ENCODE data around the gene FGF14. TPM values are rescaled to one million over a fixed set of nuclear protein-coding genes. Genes with fewer than 3 reads are reported as not detected.

Gene FGF14
- total RNA-seq, 1 donor from 2014 or later, result 1.7 TPM

DNA sequence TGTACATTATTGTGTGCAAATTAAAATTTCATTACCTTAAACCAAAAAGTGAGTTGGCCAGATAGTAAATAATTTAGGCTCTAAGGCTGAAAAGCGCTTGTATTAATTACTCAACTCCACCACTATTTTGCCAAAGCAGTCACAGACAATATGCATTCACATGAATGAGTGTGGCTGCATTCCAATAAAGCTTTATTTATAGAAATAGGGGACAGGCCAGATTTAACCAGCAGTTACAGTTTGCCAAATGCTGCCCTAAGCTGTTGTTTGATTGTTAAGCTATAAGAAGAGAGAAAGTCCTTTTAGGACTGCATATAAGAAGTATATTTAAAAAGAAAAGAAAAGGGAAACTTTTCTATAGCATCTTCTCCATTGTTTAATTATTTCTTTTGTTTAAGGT lies 606.8 kb downstream of the FGF14 start:
- Mint-ChIP-seq H3K4me3 (no peak overlapping the region), H3K27me3 (ENCODE audit: low read depth) (peaks cover 13% of the 10 kb centered on the region), H3K9me3 (no peaks in the 10 kb centered on the region), H3K36me3 (ENCODE audit: low read depth) (no peaks in the 10 kb centered on the region), H3K4me1 (no peaks in the 10 kb centered on the region), H3K27ac (ENCODE audit: unreplicated experiment) (no peak overlapping the region)
- DNase-seq (ENCODE audit: low read depth, low spot score), result no peak
- TF ChIP-seq, protein P1, sequence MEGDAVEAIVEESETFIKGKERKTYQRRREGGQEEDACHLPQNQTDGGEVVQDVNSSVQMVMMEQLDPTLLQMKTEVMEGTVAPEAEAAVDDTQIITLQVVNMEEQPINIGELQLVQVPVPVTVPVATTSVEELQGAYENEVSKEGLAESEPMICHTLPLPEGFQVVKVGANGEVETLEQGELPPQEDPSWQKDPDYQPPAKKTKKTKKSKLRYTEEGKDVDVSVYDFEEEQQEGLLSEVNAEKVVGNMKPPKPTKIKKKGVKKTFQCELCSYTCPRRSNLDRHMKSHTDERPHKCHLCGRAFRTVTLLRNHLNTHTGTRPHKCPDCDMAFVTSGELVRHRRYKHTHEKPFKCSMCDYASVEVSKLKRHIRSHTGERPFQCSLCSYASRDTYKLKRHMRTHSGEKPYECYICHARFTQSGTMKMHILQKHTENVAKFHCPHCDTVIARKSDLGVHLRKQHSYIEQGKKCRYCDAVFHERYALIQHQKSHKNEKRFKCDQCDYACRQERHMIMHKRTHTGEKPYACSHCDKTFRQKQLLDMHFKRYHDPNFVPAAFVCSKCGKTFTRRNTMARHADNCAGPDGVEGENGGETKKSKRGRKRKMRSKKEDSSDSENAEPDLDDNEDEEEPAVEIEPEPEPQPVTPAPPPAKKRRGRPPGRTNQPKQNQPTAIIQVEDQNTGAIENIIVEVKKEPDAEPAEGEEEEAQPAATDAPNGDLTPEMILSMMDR (conservative IDR thresholded peaks at IDR 0.05), result no peak

DNA sequence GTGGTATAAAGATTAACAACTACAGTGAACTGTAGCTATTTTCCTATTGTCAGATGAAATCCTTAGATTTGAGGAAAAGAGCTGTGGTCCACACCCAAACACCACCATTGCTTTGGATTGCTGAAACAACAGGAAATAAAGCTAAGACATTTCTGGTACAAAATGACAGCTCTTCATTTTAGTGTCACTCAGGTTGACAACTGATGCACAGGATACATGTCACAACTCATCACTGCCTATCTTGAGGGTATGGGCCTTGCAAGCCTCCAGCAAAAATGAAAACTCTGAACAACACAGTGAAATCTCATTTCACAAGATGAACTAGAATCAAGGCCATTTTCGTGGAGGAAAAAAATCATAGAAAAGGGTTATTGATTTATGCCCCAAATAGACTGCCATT lies 609.7 kb downstream of the FGF14 start:
- no peaks in the 10 kb centered on the region for H3K4me1 Mint-ChIP-seq
- TF ChIP-seq, protein P1 (conservative IDR thresholded peaks at IDR 0.05), result no peak
- no peaks in the 10 kb centered on the region for H3K9me3 Mint-ChIP-seq
- H3K36me3 Mint-ChIP-seq (ENCODE audit: low read depth), result no peaks in the 10 kb centered on the region
- no peak overlapping the region for H3K4me3 Mint-ChIP-seq
- no peak overlapping the region for H3K27ac Mint-ChIP-seq (ENCODE audit: unreplicated experiment)
- peaks cover 25% of the 10 kb centered on the region for H3K27me3 Mint-ChIP-seq (ENCODE audit: low read depth)
- DNase-seq (ENCODE audit: low read depth, low spot score), result no peak

DNA sequence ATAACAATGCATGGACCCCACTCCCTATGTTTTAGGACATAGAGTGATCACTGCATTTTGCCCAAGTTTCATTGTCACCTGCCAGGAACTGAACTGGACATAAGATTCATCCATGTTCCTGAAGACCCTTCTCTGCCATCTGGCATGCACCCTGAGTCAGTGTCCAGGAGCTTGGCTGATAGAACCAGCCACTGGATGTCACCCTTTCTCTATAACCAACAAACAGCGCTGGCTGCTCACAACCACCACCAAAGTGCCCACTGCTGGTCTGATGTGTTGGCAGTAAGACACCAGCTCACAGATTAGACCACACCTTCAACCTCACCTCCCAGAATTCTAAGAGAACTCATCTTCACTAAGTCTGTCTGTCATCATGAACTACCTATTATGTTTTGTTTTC lies 616.0 kb downstream of the FGF14 start:
- no peak overlapping the region for H3K4me3 Mint-ChIP-seq
- no peak overlapping the region for H3K27ac Mint-ChIP-seq (ENCODE audit: unreplicated experiment)

DNA sequence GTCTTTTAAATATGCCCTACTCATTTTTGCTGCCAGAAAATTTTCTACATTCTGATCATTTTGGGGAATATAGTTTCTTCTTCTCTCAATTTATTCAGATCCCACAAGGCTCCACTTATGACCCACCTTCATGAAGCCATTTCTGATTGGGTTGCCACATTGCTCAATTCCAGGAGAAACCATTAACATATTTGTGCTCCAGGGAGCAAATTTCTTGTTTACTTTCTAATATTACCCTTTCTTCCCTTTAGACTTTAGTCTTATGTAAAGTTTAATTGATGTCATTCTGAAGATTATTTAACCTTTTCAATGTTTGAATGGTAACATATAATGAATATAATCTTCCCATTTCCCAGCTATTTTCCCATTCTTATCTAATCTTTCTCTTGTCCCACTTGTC lies 617.5 kb downstream of the FGF14 start:
- H3K4me3 Mint-ChIP-seq, result no peak overlapping the region
- no peaks in the 10 kb centered on the region for H3K4me1 Mint-ChIP-seq
- no peak overlapping the region for H3K27ac Mint-ChIP-seq (ENCODE audit: unreplicated experiment)
- peaks cover 76% of the 10 kb centered on the region for H3K27me3 Mint-ChIP-seq (ENCODE audit: low read depth)
- no peaks in the 10 kb centered on the region for H3K36me3 Mint-ChIP-seq (ENCODE audit: low read depth)
- TF ChIP-seq, protein P1 (conservative IDR thresholded peaks at IDR 0.05), result no peak
- no peak for DNase-seq (ENCODE audit: low read depth, low spot score)
- no peaks in the 10 kb centered on the region for H3K9me3 Mint-ChIP-seq

More for the DNA sequence above, 616.0 kb downstream of the FGF14 start:
- DNase-seq (ENCODE audit: low read depth, low spot score), result peak; percentile 2
- no peaks in the 10 kb centered on the region for H3K9me3 Mint-ChIP-seq
- peaks cover 73% of the 10 kb centered on the region for H3K27me3 Mint-ChIP-seq (ENCODE audit: low read depth)
- no peaks in the 10 kb centered on the region for H3K36me3 Mint-ChIP-seq (ENCODE audit: low read depth)
- H3K4me1 Mint-ChIP-seq, result no peaks in the 10 kb centered on the region
- TF ChIP-seq, protein P1 (conservative IDR thresholded peaks at IDR 0.05), result peak; percentile 47

DNA sequence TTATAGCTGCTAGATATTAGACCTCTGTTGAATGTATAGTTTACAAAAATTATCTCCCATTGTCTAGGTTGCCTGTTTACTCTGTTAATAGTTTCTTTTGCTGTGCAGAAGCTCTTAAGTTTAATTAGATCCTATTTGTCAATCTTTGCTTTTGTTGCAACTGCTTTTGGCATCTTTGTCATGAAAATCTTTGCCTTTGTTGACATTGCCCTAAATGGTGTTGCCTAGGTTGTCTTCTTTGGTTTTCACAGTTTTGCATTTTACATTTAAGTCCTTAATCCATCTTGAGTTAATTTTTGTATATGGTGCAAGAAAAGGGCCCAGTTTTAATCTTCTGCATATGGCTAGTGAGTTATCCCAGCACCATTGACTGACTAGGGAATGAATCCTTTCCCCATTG lies 618.3 kb downstream of the FGF14 start:
- H3K36me3 Mint-ChIP-seq (ENCODE audit: low read depth), result no peaks in the 10 kb centered on the region
- H3K27ac Mint-ChIP-seq (ENCODE audit: unreplicated experiment), result no peak overlapping the region
- no peaks in the 10 kb centered on the region for H3K4me1 Mint-ChIP-seq
- H3K9me3 Mint-ChIP-seq, result no peaks in the 10 kb centered on the region
- H3K27me3 Mint-ChIP-seq (ENCODE audit: low read depth), result peaks cover 77% of the 10 kb centered on the region
- DNase-seq (ENCODE audit: low read depth, low spot score), result no peak
- TF ChIP-seq, protein P1 (conservative IDR thresholded peaks at IDR 0.05), result no peak
- no peak overlapping the region for H3K4me3 Mint-ChIP-seq

DNA sequence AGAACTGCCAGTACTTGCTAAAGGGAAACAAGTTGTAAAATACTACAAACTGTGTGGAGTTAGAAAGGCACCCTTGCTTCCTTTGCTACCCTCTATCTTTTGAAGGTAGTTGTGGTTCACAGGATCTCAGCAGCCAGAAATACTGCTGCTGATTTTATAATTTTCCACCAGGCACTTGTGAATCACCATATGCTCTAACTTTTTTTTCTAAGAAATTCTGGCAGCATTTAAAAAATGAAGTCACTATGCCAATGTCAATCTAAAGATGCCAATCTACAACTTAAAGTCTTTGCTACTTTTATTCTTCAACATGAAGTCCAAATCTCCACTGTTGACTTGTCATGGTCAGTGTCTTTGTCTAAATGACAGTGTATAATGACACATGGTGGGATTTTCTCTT lies 621.6 kb downstream of the FGF14 start:
- no peaks in the 10 kb centered on the region for H3K9me3 Mint-ChIP-seq
- peaks cover 55% of the 10 kb centered on the region for H3K27me3 Mint-ChIP-seq (ENCODE audit: low read depth)

More for the DNA sequence above, 621.6 kb downstream of the FGF14 start:
- no peak overlapping the region for H3K4me3 Mint-ChIP-seq
- H3K36me3 Mint-ChIP-seq (ENCODE audit: low read depth), result no peaks in the 10 kb centered on the region
- no peak overlapping the region for H3K27ac Mint-ChIP-seq (ENCODE audit: unreplicated experiment)
- TF ChIP-seq, protein P1 (conservative IDR thresholded peaks at IDR 0.05), result no peak
- no peaks in the 10 kb centered on the region for H3K4me1 Mint-ChIP-seq
- DNase-seq (ENCODE audit: low read depth, low spot score), result no peak

Data from neural crest cell (in vitro differentiated cells).